Measurements from ENCODE around the gene CLK2.
A peak's percentile ranks its signal among the peaks of the same experiment; 100 is the strongest.
"Not testable (repeated sequence)": the region's sequence is repeated elsewhere in the genome, so short reads cannot be mapped to it uniquely, and the experiment has no call there.

The CLK2 gene

GRCh38 chr1:155225404-155225759, 47.9 kb downstream of the CLK2 start:
- DNase-seq (ENCODE audit: low read depth, low spot score); H3K4me3 ChIP-seq (ENCODE audit: low read length): not testable (repeated sequence)

DNA sequence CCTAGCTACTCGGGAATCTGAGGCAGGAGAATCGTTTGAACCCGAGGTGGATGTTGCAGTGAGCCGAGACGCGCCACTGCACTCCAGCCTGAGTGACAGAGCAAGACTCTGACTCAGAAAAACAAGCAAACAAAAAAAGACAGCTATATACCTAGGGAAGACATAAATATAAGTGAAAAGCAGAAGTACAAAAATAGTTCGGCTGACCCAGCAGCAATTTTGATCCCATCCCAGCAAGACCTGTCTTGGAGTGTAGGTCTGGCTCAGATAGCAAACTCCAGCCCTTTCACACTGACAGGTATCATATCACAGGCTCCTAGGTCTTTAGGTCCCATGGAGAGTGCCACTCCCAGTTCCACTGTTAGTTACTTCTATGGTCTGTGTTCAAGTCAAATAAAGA, 50.3 kb downstream of the CLK2 start:
- H3K4me3 ChIP-seq (ENCODE audit: low read length): no peak overlapping the region
- no peak for DNase-seq (ENCODE audit: low read depth, low spot score)

- DNase-seq (ENCODE audit: low read depth, low spot score); H3K4me3 ChIP-seq (ENCODE audit: low read length): not testable (repeated sequence)
These were observed 52.9 kb downstream of the CLK2 start for GRCh38 chr1:155220211-155220965.

- H3K4me3 ChIP-seq (ENCODE audit: low read length): no peak overlapping the region
- DNase-seq (ENCODE audit: low read depth, low spot score): no peak
These were observed 53.7 kb downstream of the CLK2 start for GRCh38 chr1:155219592-155220031.

GRCh38 chr1:155218854-155219591, 54.3 kb downstream of the CLK2 start:
- H3K4me3 ChIP-seq (ENCODE audit: low read length): no peak overlapping the region
- peak; percentile 70 for DNase-seq (ENCODE audit: low read depth, low spot score)

GRCh38 chr1:155214702-155215101, 58.6 kb downstream of the CLK2 start:
- not testable (repeated sequence) for DNase-seq (ENCODE audit: low read depth, low spot score); H3K4me3 ChIP-seq (ENCODE audit: low read length)
